NCI-H2227 (cell line): ENCODE results near the gene ARHGEF17.

Experiments used
- DNase-seq: peaks from one replicate; lab custom pipeline; 2025; ENCODE audit not compliant: unreplicated experiment; lab: John Stamatoyannopoulos, UW

ARHGEF17 gene

GRCh38 chr11:73404048-73404447 is 96.0 kb downstream of the ARHGEF17 start:
- DNase-seq = no peak

GRCh38 chr11:73404506-73405145 is 96.5 kb downstream of the ARHGEF17 start:
- DNase-seq = no peak

- no peak for DNase-seq
These were observed 97.1 kb downstream of the ARHGEF17 start for GRCh38 chr11:73405146-73405510.

GRCh38 chr11:73406131-73406530 is 98.1 kb downstream of the ARHGEF17 start:
- DNase-seq = no peak

GRCh38 chr11:73406619-73407018 is 98.5 kb downstream of the ARHGEF17 start:
- DNase-seq = no peak

GRCh38 chr11:73409431-73409830 is 101.4 kb downstream of the ARHGEF17 start:
- no peak for DNase-seq

GRCh38 chr11:73410627-73411026 is 102.6 kb downstream of the ARHGEF17 start:
- DNase-seq = no peak

GRCh38 chr11:73411031-73411430 is 103.0 kb downstream of the ARHGEF17 start:
- no peak for DNase-seq

GRCh38 chr11:73412308-73412707 is 104.2 kb downstream of the ARHGEF17 start:
- no peak for DNase-seq

- DNase-seq = no peak
These were observed 105.2 kb downstream of the ARHGEF17 start for GRCh38 chr11:73413256-73413655.

- DNase-seq = no peak
These were observed 107.0 kb downstream of the ARHGEF17 start for GRCh38 chr11:73414977-73415651.

- DNase-seq = no peak
These were observed 108.0 kb downstream of the ARHGEF17 start for GRCh38 chr11:73415854-73416615.

GRCh38 chr11:73416786-73417185 is 108.7 kb downstream of the ARHGEF17 start:
- DNase-seq = no peak
